ENCODE data around the gene LRP1B. TPM values are rescaled to one million over a fixed set of nuclear protein-coding genes. Genes with fewer than 3 reads are reported as not detected.

Gene LRP1B
- total RNA-seq, 1 donor from 2014 or later: not detected

DNA sequence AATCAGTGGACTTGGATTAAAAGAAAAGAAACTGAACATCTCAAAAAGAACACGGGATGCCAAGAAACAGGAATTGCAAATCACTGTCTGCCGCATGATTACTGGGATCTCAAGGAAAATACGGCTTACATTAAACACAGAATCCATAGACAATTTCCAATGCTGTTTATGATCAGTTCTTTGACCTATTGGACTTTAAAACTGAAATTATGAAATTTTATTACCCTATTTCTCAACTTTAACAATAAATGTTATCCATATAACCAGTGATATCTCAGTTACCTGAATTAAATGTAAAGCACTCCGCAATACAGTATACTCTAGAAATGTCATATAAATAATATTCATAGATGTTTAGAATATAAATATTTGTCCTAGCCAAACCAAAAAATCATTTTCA lies 1793.8 kb downstream of the LRP1B start:
- Mint-ChIP-seq H3K4me1 (no peaks in the 10 kb centered on the region), H3K36me3 (ENCODE audit: low read depth) (no peaks in the 10 kb centered on the region), H3K27me3 (no peaks in the 10 kb centered on the region), H3K9me3 (peaks cover 4% of the 10 kb centered on the region), H3K27ac (no peak overlapping the region), H3K4me3 (no peak overlapping the region)
- no peak for ATAC-seq (ENCODE audit: low read depth)
- DNase-seq: no peak
- ChIA-PET CTCF (no interaction called here), POLR2A (no interaction called here)
- intact Hi-C loops (cut with micrococcal nuclease): no loop called here
- no peak for TF ChIP-seq CTCF (IDR thresholded peaks at IDR 0.05)

- DNase-seq (no peak), ATAC-seq (ENCODE audit: low read depth) (no peak)
- POLR2A ChIA-PET: no interaction called here
- H3K4me3 Mint-ChIP-seq: no peak overlapping the region
- CTCF ChIA-PET: no interaction called here
- H3K27me3 Mint-ChIP-seq: no peaks in the 10 kb centered on the region
- no peak for TF ChIP-seq CTCF (IDR thresholded peaks at IDR 0.05)
- H3K27ac Mint-ChIP-seq: no peak overlapping the region
- intact Hi-C loops (cut with micrococcal nuclease): no loop called here
- H3K9me3 Mint-ChIP-seq: peaks cover 5% of the 10 kb centered on the region
- no peaks in the 10 kb centered on the region for H3K4me1 Mint-ChIP-seq
- no peaks in the 10 kb centered on the region for H3K36me3 Mint-ChIP-seq (ENCODE audit: low read depth)
Measured at GRCh38 chr2:140316345-140316744, 1814.5 kb downstream of the LRP1B start.

DNA sequence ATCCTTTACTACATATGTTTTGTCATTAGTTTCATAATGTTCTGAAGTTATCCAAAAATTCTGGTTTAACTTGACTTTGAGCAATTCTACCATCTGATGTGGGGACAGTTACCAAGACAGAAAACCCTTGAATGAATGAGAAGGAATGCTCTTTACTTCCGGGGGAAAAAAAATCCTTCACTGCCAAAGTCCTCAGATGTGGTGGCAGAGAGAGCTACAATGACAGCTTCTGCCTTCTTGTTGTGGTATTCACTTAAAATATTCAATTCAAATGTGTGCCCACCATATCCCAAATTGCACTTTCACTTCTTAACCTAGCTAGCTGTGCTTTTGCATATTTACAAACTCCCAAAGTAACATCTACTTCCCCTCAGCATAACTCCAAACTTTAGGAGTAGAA lies 1818.9 kb downstream of the LRP1B start:
- Mint-ChIP-seq H3K9me3 (peaks cover under 1% of the 10 kb centered on the region), H3K27ac (no peak overlapping the region), H3K27me3 (no peaks in the 10 kb centered on the region), H3K4me3 (no peak overlapping the region), H3K4me1 (no peaks in the 10 kb centered on the region), H3K36me3 (ENCODE audit: low read depth) (no peaks in the 10 kb centered on the region)
- intact Hi-C loops (cut with micrococcal nuclease): no loop called here
- no peak for TF ChIP-seq CTCF (IDR thresholded peaks at IDR 0.05)
- CTCF ChIA-PET: no interaction called here
- no peak for ATAC-seq (ENCODE audit: low read depth)
- POLR2A ChIA-PET: no interaction called here
- no peak for DNase-seq

DNA sequence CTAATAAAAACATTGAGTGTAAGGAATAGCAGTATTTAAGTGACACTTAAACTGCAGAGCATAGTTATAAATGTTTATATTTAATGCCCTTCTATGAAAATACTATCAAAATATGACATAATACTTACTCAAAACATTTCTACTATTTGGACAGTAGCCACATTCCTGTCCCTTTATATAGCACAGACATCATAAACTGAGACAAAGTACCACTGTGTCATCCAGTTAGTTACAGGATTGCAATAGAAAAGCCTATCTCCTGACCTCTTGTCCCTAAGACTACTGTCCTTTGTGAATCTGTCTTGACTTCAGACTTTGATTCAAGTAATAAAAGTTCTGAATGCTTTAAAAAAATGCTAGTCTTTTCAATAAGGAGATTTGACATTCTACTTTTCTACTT lies 1822.1 kb downstream of the LRP1B start:
- Mint-ChIP-seq H3K36me3 (ENCODE audit: low read depth) (no peaks in the 10 kb centered on the region), H3K4me1 (no peaks in the 10 kb centered on the region), H3K27me3 (no peaks in the 10 kb centered on the region), H3K9me3 (peaks cover 3% of the 10 kb centered on the region), H3K4me3 (no peak overlapping the region), H3K27ac (no peak overlapping the region)
- ChIA-PET POLR2A (no interaction called here), CTCF (no interaction called here)
- ATAC-seq (ENCODE audit: low read depth): no peak
- TF ChIP-seq CTCF (IDR thresholded peaks at IDR 0.05): no peak
- DNase-seq: no peak
- intact Hi-C loops (cut with micrococcal nuclease): no loop called here

DNA sequence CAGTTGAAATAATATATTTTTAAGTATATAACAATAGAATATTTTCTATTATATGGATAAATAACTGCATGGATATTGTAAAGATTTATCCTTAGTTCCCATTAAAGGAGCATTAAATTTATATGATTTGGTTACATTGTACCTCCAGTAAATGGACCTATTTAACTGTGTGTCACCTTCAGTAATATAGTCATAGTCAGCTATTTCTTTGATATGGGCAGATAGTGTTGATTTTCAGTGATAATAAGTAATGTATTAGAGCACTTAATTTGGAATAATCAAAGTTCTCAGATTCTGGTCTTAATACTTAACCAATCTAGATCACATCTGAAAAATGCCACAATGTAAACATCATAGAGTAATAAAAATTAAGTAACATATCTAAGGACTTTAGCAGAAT lies 1823.3 kb downstream of the LRP1B start:
- intact Hi-C loops (cut with micrococcal nuclease): no loop called here
- DNase-seq (no peak), ATAC-seq (ENCODE audit: low read depth) (no peak)
- no peak overlapping the region for H3K4me3 Mint-ChIP-seq
- TF ChIP-seq CTCF (IDR thresholded peaks at IDR 0.05): no peak
- H3K36me3 Mint-ChIP-seq (ENCODE audit: low read depth): no peaks in the 10 kb centered on the region
- ChIA-PET CTCF (no interaction called here), POLR2A (no interaction called here)
- H3K27ac Mint-ChIP-seq: no peak overlapping the region
- no peaks in the 10 kb centered on the region for H3K4me1 Mint-ChIP-seq
- no peaks in the 10 kb centered on the region for H3K27me3 Mint-ChIP-seq
- H3K9me3 Mint-ChIP-seq: peaks cover 3% of the 10 kb centered on the region

All from activated B cell treated with CpG ODN at 0.5 μM for 24 hours (primary cell).